GF-D8 (cell line): Measurements from ENCODE around the gene JPH4.
A peak's percentile ranks its signal among the peaks of the same experiment; 100 is the strongest.

Source experiments
- DNase-seq: peaks from one replicate; lab custom pipeline; 2025; lab: John Stamatoyannopoulos, UW

The JPH4 gene

GRCh38 chr14:23578560-23579310, at the start of gene JPH4:
Gene JPH4, minus strand, starts transcription at chr14:23578790. Its CDS starts 1,337 bp downstream, at chr14:23577453.
- no peak for DNase-seq

GRCh38 chr14:23627961-23628360, 49.4 kb upstream of the JPH4 start:
- no peak for DNase-seq

- DNase-seq: no peak
Observed at GRCh38 chr14:23626946-23627345, 48.4 kb upstream of the JPH4 start.

- DNase-seq: no peak
Observed at GRCh38 chr14:23624830-23625404, 46.3 kb upstream of the JPH4 start.

GRCh38 chr14:23623962-23624361, 45.4 kb upstream of the JPH4 start:
- no peak for DNase-seq

GRCh38 chr14:23622990-23623389, 44.4 kb upstream of the JPH4 start:
- no peak for DNase-seq

GRCh38 chr14:23621932-23622730, 43.5 kb upstream of the JPH4 start:
- no peak for DNase-seq

GRCh38 chr14:23621204-23621931, 42.8 kb upstream of the JPH4 start:
- no peak for DNase-seq

- DNase-seq: no peak
Observed at GRCh38 chr14:23620177-23620702, 41.6 kb upstream of the JPH4 start.

GRCh38 chr14:23618415-23618988, 39.9 kb upstream of the JPH4 start:
- DNase-seq: no peak

- no peak for DNase-seq
Observed at GRCh38 chr14:23617539-23617938, 38.9 kb upstream of the JPH4 start.

GRCh38 chr14:23615856-23616255, 37.3 kb upstream of the JPH4 start:
- DNase-seq: no peak

GRCh38 chr14:23614395-23614828, 35.8 kb upstream of the JPH4 start:
- no peak for DNase-seq

GRCh38 chr14:23613242-23614070, 34.9 kb upstream of the JPH4 start:
- no peak for DNase-seq

GRCh38 chr14:23612802-23613201, 34.2 kb upstream of the JPH4 start:
- no peak for DNase-seq

- DNase-seq: no peak
Observed at GRCh38 chr14:23612354-23612732, 33.8 kb upstream of the JPH4 start.

- no peak for DNase-seq
Observed at GRCh38 chr14:23610815-23611289, 32.3 kb upstream of the JPH4 start.

- peak; percentile 47 for DNase-seq
Observed at GRCh38 chr14:23610090-23610814, 31.7 kb upstream of the JPH4 start.

GRCh38 chr14:23609411-23610089, 31.0 kb upstream of the JPH4 start:
- peak; percentile 67 for DNase-seq
